ENCODE results near the gene ST3GAL3.

- no peak for TF ChIP-seq CTCF (IDR thresholded peaks at IDR 0.05)
- TF ChIP-seq POLR2AphosphoS5 (IDR thresholded peaks at IDR 0.05): no peak
- TF ChIP-seq POLR2A (IDR thresholded peaks at IDR 0.05): no peak
Measured at GRCh38 chr1:43799656-43800635, 92.6 kb downstream of the ST3GAL3 start.

Data from prostate gland (tissue), 2 donors.